Measurements from ENCODE around the gene CTPS1. TPM values are rescaled to one million over a fixed set of nuclear protein-coding genes. Genes with fewer than 3 reads are reported as not detected.

Gene CTPS1
- total and polyA plus RNA-seq, 2 of the 13 experiments (the other 11 are each of a cell fraction or from before 2014, with no cell fraction given) = 9.6 to 42.8 TPM

- Histone ChIP-seq H3K4me1 (ENCODE audit: insufficient read depth, low read length) (peaks cover 25% of the 10 kb centered on the region), H3K9ac (ENCODE audit: insufficient read depth, low read depth, low read length) (no peak overlapping the region), H2AFZ (ENCODE audit: low read length) (no peak overlapping the region), H3K36me3 (replicated peaks in 1 of 2; ENCODE audit: control insufficient read depth in 1 of 2, insufficient read depth in 2 of 2, low read length in 2 of 2) (no peaks in the 10 kb centered on the region), H3K4me2 (ENCODE audit: low read depth, low read length) (no peak overlapping the region), H4K20me1 (ENCODE audit: insufficient read depth, low read length) (no peaks in the 10 kb centered on the region), H3K27me3 (ENCODE audit: control insufficient read depth in 1 of 2, insufficient read depth in 2 of 2, low read length in 2 of 2) (peaks cover 0 to 18% of the 10 kb centered on the region in 2 experiments; a peak in 1 of 5 replicates), H3K79me2 (ENCODE audit: insufficient read depth, low read length) (no peaks in the 10 kb centered on the region), H3K4me3 (replicated peaks in 1 of 3; ENCODE audit: insufficient read depth in 1 of 3, low read depth in 2 of 3, low read length in 3 of 3) (no peak overlapping the region), H3K9me3 (ENCODE audit: low read length) (no peaks in the 10 kb centered on the region), H3K27ac (ENCODE audit: extremely low read length, insufficient read depth, low read length) (no peak overlapping the region)
- FAIRE-seq (no peak), DNase-seq (ENCODE audit: low spot score) (no peak), ATAC-seq (no peak)
- CTCF ChIA-PET (ENCODE audit: low intra/inter-chr PET ratio, low total read pairs) = no interaction called here
- WGBS (ENCODE audit: low lambda C conversion rate) = 42% methylated on average over 4 of the region's 4 CpGs
- intact Hi-C loops (cut with micrococcal nuclease; ENCODE audit: unreplicated experiment) (no loop called here), in situ Hi-C loops (cut with HindIII; ENCODE audit: extremely low pct_ligation_motif_present, low pct_unique_long_range_greater_than_20kb) (no loop called here)
- BruUV-seq (replicated peaks) = no TSS peak
- POLR2A ChIA-PET = no interaction called here
- TF ChIP-seq RBM22 (optimal IDR thresholded peaks at IDR 0.05; ENCODE audit: low read length) (no peak), MED13 (CRISPR knock-in tag; IDR thresholded peaks at IDR 0.05) (no peak), POLR2AphosphoS5 (IDR thresholded peaks at IDR 0.05; ENCODE audit: low read depth, low read length) (no peak), MXI1 (IDR thresholded peaks at IDR 0.05; ENCODE audit: borderline replicate concordance, low read depth, low read length) (no peak), TOPORS (CRISPR knock-in tag; IDR thresholded peaks at IDR 0.05) (no peak), ZNF720 (CRISPR knock-in tag; IDR thresholded peaks at IDR 0.05) (no peak), SOX6 (IDR thresholded peaks at IDR 0.05) (no peak), SOX6 (CRISPR knock-in tag; IDR thresholded peaks at IDR 0.05) (no peak), ZNF337 (CRISPR knock-in tag; IDR thresholded peaks at IDR 0.05; ENCODE audit: borderline replicate concordance, low read depth) (no peak), ZNF44 (CRISPR knock-in tag; IDR thresholded peaks at IDR 0.05) (no peak), ZNF563 (CRISPR knock-in tag; IDR thresholded peaks at IDR 0.05) (no peak), ZFP36L1 (CRISPR knock-in tag; IDR thresholded peaks at IDR 0.05) (no peak)
- TF ChIP-seq, protein P1, sequence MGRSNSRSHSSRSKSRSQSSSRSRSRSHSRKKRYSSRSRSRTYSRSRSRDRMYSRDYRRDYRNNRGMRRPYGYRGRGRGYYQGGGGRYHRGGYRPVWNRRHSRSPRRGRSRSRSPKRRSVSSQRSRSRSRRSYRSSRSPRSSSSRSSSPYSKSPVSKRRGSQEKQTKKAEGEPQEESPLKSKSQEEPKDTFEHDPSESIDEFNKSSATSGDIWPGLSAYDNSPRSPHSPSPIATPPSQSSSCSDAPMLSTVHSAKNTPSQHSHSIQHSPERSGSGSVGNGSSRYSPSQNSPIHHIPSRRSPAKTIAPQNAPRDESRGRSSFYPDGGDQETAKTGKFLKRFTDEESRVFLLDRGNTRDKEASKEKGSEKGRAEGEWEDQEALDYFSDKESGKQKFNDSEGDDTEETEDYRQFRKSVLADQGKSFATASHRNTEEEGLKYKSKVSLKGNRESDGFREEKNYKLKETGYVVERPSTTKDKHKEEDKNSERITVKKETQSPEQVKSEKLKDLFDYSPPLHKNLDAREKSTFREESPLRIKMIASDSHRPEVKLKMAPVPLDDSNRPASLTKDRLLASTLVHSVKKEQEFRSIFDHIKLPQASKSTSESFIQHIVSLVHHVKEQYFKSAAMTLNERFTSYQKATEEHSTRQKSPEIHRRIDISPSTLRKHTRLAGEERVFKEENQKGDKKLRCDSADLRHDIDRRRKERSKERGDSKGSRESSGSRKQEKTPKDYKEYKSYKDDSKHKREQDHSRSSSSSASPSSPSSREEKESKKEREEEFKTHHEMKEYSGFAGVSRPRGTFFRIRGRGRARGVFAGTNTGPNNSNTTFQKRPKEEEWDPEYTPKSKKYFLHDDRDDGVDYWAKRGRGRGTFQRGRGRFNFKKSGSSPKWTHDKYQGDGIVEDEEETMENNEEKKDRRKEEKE (IDR thresholded peaks at IDR 0.05) = no peak
- TF ChIP-seq, protein P2, sequence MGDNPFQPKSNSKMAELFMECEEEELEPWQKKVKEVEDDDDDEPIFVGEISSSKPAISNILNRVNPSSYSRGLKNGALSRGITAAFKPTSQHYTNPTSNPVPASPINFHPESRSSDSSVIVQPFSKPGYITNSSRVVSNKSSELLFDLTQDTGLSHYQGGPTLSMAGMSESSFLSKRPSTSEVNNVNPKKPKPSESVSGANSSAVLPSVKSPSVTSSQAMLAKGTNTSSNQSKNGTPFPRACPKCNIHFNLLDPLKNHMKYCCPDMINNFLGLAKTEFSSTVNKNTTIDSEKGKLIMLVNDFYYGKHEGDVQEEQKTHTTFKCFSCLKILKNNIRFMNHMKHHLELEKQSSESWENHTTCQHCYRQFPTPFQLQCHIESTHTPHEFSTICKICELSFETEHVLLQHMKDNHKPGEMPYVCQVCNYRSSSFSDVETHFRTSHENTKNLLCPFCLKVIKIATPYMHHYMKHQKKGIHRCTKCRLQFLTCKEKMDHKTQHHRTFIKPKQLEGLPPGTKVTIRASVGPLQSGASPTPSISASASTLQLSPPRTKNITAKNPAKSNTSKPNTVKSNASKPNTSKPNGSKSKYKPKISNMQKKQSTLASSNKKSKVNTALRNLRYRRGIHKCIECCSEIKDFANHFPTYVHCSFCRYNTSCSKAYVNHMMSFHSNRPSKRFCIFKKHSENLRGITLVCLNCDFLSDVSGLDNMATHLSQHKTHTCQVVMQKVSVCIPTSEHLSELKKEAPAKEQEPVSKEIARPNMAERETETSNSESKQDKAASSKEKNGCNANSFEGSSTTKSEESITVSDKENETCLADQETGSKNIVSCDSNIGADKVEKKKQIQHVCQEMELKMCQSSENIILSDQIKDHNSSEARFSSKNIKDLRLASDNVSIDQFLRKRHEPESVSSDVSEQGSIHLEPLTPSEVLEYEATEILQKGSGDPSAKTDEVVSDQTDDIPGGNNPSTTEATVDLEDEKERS (CRISPR knock-in tag; IDR thresholded peaks at IDR 0.05) = no peak
These were observed 13.1 kb upstream of the CTPS1 start for GRCh38 chr1:40966417-40966816.
